Measurements from ENCODE around the gene RILPL1. TPM values are rescaled to one million over a fixed set of nuclear protein-coding genes. Genes with fewer than 3 reads are reported as not detected.

The RILPL1 gene
- total and polyA plus RNA-seq, 9 of the 15 experiments (the other 6 are each of a cell fraction or from before 2014, with no cell fraction given) = 0.25 to 10.6 (median 8.6) TPM

GRCh38 chr12:123550700-123551099, 17.2 kb upstream of the RILPL1 start:
- Histone ChIP-seq H2AFZ (ENCODE audit: low read depth, low read length) (no peak overlapping the region), H3K9ac (ENCODE audit: insufficient read depth in 1 of 2, low read depth in 2 of 2, low read length in 2 of 2) (no peak overlapping the region), H3K4me3 (no peak overlapping the region), H3K4me1 (replicated peaks in 1 of 2; ENCODE audit: control insufficient read depth in 2 of 2, insufficient read depth in 2 of 2, low read length in 2 of 2) (no peaks in the 10 kb centered on the region; a peak in 1 of 5 replicates), H3K9me3 (replicated peaks; ENCODE audit: control insufficient read depth, insufficient read depth, low read depth, low read length) (no peaks in the 10 kb centered on the region), H4K20me1 (replicated peaks; ENCODE audit: control insufficient read depth, insufficient read depth, low read length) (no peaks in the 10 kb centered on the region), H3K9me1 (ENCODE audit: control insufficient read depth, insufficient read depth, low read length) (no peaks in the 10 kb centered on the region), H3K4me2 (ENCODE audit: insufficient read depth, low read length) (no peak overlapping the region), H3K27ac (ENCODE audit: extremely low read depth, low read depth, low read length) (no peak overlapping the region), H3K79me2 (ENCODE audit: control insufficient read depth, insufficient read depth, low read length) (no peaks in the 10 kb centered on the region), H3K36me3 (ENCODE audit: control insufficient read depth, insufficient read depth, low read length) (no peaks in the 10 kb centered on the region), H3K27me3 (ENCODE audit: control insufficient read depth in 2 of 2, insufficient read depth in 2 of 2, low read length in 2 of 2) (peaks cover 0 to 4% of the 10 kb centered on the region in 2 experiments; a peak in 2 of 5 replicates)
- POLR2A ChIA-PET = interaction anchor here (0.6 kb wide), 1 partner anchor 9 kb away, joined by 4 read pairs; no protein-coding TSS in a partner anchor
- WGBS (ENCODE audit: insufficient coverage, low coverage, missing lambda C conversion rate) = 0% methylated on average over 2 of the region's 2 CpGs
- ATAC-seq (no peak), DNase-seq (ENCODE audit: extremely low read depth in 1 of 4, low spot score in 3 of 4) (no peak), FAIRE-seq (no peak)
- CTCF ChIA-PET (ENCODE audit: low intra/inter-chr PET ratio) = no interaction called here
- in situ Hi-C loops (cut with MboI) = no loop called here
- intact Hi-C loops (cut with micrococcal nuclease) = no loop called here
- no TSS peak for BruUV-seq (replicated peaks)
- no peak for TF ChIP-seq ZNF277 (CRISPR knock-in tag; IDR thresholded peaks at IDR 0.05; ENCODE audit: borderline replicate concordance)
- no peak for TF ChIP-seq CEBPZ (IDR thresholded peaks at IDR 0.05; ENCODE audit: borderline replicate concordance, low read depth, low read length)
- TF ChIP-seq EP400 (IDR thresholded peaks at IDR 0.05) = no peak
- no peak for TF ChIP-seq DEAF1 (CRISPR knock-in tag; IDR thresholded peaks at IDR 0.05)
- TF ChIP-seq ZNF354B (CRISPR knock-in tag; IDR thresholded peaks at IDR 0.05) = no peak
- no peak for TF ChIP-seq IRF9 (tag; IDR thresholded peaks at IDR 0.05)
- TF ChIP-seq ZNF511 (CRISPR knock-in tag; IDR thresholded peaks at IDR 0.05) = no peak
- no peak for TF ChIP-seq HNRNPL (IDR thresholded peaks at IDR 0.05; ENCODE audit: low read depth, low read length)
- TF ChIP-seq SETDB1 (IDR thresholded peaks at IDR 0.05; ENCODE audit: low read length) = no peak
- no peak for TF ChIP-seq RBM14 (IDR thresholded peaks at IDR 0.05; ENCODE audit: borderline replicate concordance, insufficient read depth, low read depth, low read length)
- TF ChIP-seq VEZF1 (CRISPR knock-in tag; IDR thresholded peaks at IDR 0.05) = no peak
- TF ChIP-seq ZNF184 (CRISPR knock-in tag; IDR thresholded peaks at IDR 0.05) = no peak
- no peak for TF ChIP-seq FOSL1 (tag; conservative IDR thresholded peaks at IDR 0.05)

Data from K562 (cell line).